NCI-H2081 treated with DMSO at 0.1 percent for 48 hours (cell line): Measurements from ENCODE around the gene TMEM135.

Source experiments
- DNase-seq: peaks from one replicate; lab custom pipeline; 2025; lab: John Stamatoyannopoulos, UW

TMEM135 gene

DNA sequence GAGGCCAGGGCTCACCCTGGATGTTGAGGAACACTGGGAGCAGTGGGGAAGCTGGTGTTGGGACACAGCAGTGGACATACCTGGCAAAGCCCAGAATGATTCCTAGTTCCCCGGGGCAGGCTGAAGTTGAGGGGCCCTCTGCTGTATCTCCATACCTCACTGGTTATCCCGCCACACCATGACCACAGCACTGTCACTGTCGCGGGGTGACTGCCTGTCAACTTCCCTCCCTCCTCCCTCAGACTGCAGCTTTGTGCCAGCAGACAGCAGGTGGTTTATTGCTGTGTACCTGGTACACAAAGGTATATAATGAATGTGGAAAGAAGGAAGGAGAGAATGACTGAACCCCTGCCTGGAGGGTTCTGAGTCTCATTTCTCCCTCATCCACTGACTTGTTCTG is 318.7 kb downstream of the TMEM135 start:
- DNase-seq, result peak; percentile 50

DNA sequence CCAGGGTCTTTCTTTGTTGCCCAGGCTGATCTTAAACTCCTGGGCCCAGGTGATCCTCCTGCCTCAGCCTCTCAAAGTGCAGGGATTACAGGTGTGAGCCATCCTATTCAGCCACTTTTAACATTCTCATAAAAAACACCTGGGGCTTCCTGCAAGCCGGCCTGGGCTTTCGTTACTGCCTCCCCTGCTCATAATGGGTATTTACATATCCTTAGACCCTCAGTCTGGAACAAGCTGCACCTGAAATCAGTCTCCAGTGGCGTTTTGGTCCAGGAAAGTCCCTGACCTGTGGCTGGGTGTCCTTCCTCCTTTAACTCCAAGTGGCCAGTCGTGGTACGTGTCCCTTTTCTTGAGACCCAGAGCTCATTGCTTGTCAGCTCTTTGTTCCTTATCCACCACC is 320.7 kb downstream of the TMEM135 start:
- no peak for DNase-seq

DNA sequence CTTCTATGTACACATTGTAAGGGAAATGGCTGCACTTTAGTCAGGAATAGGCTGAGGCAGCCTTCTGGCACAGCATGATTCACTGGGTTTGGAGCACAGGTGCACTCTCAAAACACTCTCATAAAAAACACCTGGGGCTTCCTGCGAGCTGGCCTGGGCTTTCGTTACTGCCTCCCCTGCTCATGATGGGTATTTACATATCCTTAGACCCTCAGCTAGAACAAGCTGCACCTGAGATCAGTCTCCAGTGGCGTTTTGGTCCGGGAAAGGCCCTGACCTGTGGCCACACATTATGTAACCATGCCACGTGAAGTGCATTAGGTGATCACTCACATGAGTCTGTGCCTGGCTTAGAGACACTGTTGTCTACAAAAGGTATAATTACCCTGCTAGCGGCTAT is 321.7 kb downstream of the TMEM135 start:
- peak; percentile 78 for DNase-seq

GRCh38 chr11:87361891-87362290 is 324.2 kb downstream of the TMEM135 start:
- no peak for DNase-seq

GRCh38 chr11:87366346-87366745 is 328.6 kb downstream of the TMEM135 start:
- DNase-seq, result no peak

DNA sequence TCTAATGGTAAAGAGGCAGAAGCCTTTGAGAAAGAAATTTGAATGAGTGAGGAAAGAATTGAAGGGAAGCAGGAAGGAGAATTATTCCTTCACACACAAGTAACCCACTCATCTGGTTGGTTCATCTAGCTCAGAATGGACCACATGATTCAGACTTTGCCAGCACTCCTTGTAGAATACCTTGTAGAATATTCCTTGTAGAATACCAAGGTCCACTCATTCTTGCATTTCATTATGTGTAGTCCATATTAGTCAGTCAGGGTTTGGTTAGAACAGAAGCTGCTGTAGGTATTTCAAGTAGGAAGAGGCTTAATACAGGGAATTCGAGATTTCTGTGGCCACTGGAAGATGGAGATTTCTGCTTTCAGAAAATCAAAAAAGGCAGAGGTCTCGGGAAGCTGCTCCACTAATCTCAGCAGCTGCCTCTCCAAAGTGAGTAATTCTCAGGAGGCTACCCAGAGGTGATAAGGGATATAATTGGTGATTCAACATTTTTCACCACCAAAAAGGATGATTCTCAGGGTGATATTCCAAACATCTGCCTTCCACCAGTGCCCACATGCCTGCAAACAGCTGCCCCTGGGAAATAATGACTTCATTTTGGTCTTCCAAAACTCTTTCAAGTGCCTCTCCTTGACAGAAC is 329.1 kb downstream of the TMEM135 start:
- no peak for DNase-seq

DNA sequence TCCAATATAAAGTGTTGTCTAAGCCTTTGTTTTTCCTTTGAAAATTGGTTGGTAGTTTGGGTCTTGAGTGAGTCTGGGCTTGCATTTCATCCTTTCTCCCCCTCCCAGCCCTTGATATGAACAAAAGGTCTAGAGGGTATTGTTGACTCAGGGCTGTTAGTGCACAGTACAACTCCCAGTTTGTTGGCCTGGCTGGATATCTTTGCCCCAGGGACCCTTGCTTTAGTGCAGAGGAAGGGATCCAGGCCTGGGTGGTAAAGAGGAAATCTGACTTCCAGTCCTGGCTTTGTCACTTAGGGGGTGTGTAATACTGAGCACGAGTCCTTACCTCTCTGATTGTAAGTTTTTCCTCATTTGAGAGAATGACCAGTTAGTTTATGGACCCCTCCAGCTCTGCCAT is 330.4 kb downstream of the TMEM135 start:
- DNase-seq, result no peak

DNA sequence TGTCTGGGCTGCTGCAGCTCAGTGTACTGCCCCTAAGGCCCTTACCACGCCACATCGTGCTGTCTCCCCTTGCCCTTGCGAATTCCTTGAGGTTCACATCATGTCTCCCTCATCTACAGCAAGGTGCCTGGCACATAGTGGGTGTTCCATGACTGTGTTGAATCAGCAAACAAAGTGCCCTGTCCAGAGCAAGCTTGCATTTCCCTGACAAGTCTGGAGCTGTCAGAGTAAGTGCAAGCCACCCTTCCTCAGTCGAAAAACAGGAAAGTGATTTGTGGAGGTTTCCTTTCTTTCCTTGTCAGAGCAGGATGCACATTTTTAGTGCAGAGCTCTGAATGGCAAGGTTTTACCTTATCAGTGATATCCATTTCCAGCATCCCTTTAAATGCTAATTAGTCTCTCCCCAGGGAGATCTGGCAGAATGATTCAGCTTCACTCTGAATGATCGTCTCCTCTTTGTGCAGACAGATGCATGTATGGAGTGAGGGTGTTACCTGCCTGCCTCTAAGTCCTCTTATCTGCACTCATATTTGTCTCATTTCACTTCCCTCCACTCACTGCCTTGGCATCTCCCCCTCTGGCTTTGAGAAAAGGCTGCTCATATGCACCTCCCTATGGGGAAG is 331.2 kb downstream of the TMEM135 start:
- DNase-seq, result no peak

DNA sequence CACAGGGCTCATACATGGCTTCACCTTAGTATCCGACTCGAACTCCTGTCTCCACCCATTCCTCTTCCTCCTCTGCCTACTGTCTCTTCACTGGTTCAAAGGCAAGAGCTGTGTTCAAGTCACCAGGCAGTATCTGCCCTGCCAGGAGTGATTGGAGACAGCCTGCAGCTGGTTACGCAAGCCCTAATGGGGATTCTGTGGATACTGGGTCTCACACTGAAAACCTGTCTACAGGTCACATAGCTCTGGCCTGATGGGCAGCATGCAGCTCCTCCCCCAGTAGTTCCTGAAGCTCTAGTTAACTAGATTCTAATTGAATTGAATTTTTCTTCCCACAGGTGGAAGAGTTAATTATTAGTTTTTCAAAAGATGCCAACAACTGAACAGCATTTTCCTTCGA is 332.2 kb downstream of the TMEM135 start:
- no peak for DNase-seq

GRCh38 chr11:87372065-87372464 is 334.3 kb downstream of the TMEM135 start:
- no peak for DNase-seq
